ENCODE data around the gene ASAP3. TPM values are rescaled to one million over a fixed set of nuclear protein-coding genes. Genes with fewer than 3 reads are reported as not detected.

The ASAP3 gene
- total RNA-seq, 1 donor from 2014 or later = 65.7 TPM

DNA sequence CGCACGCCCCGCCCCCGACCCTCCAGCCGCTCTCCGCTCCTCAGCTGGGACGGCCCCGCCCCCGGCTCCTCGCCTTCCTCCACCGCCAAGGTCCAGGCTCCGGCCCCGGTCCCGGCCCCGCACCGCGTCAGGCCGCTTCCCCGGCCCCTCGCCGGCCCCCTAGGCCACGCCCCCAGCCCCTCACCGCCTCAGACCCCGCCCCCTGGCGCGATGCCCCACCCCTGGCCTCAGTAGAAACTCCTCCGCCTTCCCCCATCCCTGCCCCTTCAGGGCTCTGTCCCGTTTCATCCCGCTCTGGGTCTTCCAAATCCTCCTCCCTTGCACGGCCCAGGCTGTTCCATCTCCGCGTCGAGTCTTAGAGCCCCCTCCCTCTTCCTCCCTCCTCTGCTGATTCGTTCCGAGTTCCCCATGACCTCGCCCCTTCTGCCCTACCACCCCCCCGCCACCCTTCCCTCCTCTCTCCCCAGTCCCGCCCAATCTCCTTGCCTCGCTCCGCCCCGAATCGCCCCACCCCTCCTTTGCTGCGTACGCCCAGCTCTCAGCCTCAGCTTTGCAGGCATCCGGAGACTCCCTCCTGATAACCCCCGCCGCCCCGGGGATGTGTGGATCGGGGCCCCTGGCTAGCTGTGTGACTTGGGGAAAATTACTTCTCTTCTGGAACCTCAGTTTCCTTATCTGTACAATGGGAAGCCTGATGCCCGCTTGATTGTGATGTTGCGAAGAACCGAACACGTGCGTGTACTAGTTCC, 448 bp upstream of the ASAP3 start:
- H3K27ac Mint-ChIP-seq = peak overlapping the region; percentile 83
- no peaks in the 10 kb centered on the region for H3K9me3 Mint-ChIP-seq
- peak overlapping the region; percentile 91 for H3K4me3 Mint-ChIP-seq
- peak; percentile 97 for DNase-seq (ENCODE audit: extremely low spot score, unreplicated experiment)
- peaks cover 3% of the 10 kb centered on the region for H3K27me3 Mint-ChIP-seq
- H3K4me1 Mint-ChIP-seq (ENCODE audit: unreplicated experiment) = peaks cover 43% of the 10 kb centered on the region
- H3K36me3 Mint-ChIP-seq = peaks cover 3% of the 10 kb centered on the region
- TF ChIP-seq CTCF (conservative IDR thresholded peaks at IDR 0.05) = no peak

DNA sequence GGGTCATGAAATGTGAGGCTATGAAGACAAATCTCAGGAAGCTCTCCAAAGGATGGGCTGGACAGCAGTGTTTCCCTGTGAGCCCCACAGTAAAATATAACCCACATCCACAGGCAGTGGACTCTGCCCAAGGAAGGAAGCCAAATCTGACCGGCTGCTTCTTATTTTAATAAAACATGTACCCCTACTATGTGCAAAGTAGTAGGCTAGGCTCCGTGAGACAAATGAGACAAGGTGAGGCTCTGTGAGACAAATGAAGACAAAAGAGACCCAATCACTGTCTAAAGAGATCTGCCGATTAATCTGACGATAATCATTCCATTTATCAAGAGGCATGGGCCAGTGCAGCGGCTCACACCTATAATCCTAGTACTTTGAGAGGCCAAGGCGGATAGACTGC, 2.1 kb downstream of the ASAP3 start:
- peaks cover 3% of the 10 kb centered on the region for H3K36me3 Mint-ChIP-seq
- no peak for DNase-seq (ENCODE audit: extremely low spot score, unreplicated experiment)
- H3K9me3 Mint-ChIP-seq = no peaks in the 10 kb centered on the region
- H3K27ac Mint-ChIP-seq = no peak overlapping the region
- TF ChIP-seq CTCF (conservative IDR thresholded peaks at IDR 0.05) = no peak
- peaks cover 51% of the 10 kb centered on the region for H3K4me1 Mint-ChIP-seq (ENCODE audit: unreplicated experiment)
- peaks cover 3% of the 10 kb centered on the region for H3K27me3 Mint-ChIP-seq
- H3K4me3 Mint-ChIP-seq = peak overlapping the region; percentile 94

DNA sequence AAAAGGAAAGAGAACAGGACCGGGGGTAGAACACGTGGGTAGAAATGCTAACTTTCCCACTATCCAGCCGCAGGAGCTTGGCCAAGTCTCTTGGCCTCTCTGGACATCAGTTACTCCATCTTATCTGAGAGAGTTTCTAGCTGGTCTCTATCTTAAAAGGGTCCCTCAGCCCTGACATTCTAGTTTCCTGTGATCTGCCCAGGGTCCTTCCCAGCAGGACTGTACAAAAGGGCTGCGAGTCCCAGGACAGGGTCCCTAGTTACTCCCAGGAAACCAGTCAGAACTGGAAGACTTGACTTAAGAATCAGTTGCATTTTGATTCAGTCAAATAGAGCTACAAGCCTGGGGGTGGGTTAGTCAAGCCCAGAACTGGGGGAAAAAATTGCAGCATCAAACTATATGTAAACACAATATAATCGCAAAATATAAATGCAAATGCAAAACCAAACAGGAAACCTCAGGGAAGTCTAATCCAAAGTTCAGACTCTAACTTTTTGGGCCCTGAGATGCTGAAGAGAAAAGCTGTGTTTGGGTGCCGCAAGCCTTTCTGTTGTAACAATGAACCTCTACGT, 2.9 kb downstream of the ASAP3 start:
- peaks cover 3% of the 10 kb centered on the region for H3K27me3 Mint-ChIP-seq
- no peak for DNase-seq (ENCODE audit: extremely low spot score, unreplicated experiment)
- H3K4me1 Mint-ChIP-seq (ENCODE audit: unreplicated experiment) = peaks cover 45% of the 10 kb centered on the region
- H3K9me3 Mint-ChIP-seq = no peaks in the 10 kb centered on the region
- peaks cover 3% of the 10 kb centered on the region for H3K36me3 Mint-ChIP-seq
- TF ChIP-seq CTCF (conservative IDR thresholded peaks at IDR 0.05) = no peak
- peak overlapping the region; percentile 94 for H3K4me3 Mint-ChIP-seq
- H3K27ac Mint-ChIP-seq = no peak overlapping the region

DNA sequence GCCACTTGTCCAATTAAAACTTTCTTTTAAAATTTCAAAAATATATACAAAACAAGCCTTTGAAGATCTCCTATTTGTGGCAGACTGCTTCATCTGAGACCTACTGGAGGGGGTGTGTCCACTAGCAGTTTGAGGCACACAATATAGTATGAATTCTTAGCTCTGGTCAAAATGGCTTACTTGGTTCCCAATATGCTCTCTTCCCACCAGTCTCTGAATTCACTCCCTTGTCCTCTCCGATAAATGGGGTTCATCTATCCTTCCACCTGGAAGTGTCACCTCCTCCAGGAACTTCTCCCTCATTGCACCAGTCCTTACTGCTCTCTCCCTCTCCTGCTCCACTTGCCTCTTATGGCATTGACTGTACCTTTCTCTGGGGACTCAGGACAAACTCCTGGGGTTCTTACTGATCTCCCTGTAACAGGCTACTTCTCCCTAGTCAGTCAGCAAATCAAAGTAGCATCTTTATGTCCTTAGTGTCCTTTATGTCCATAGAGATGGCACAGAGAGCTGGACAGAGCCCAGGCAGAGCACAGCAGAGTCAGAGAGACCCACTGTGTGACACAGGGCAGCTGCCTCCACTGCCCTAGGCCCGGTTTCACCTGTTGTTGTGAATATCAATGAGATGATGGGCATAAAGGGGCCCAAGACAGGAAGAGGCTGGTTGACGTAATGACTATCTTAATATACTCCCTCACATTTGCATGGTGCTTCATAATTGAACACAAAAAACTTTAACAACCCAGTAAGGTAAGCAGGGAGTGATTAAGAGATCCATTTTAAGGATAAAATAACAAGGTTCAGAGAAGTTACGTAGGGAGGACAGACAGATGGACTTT, 3.6 kb downstream of the ASAP3 start:
- Mint-ChIP-seq H3K36me3 (peaks cover 3% of the 10 kb centered on the region), H3K9me3 (no peaks in the 10 kb centered on the region), H3K4me1 (ENCODE audit: unreplicated experiment) (peaks cover 43% of the 10 kb centered on the region), H3K4me3 (peak overlapping the region; percentile 53), H3K27ac (no peak overlapping the region), H3K27me3 (peaks cover 3% of the 10 kb centered on the region)
- TF ChIP-seq CTCF (conservative IDR thresholded peaks at IDR 0.05) = no peak
- DNase-seq (ENCODE audit: extremely low spot score, unreplicated experiment) = no peak

DNA sequence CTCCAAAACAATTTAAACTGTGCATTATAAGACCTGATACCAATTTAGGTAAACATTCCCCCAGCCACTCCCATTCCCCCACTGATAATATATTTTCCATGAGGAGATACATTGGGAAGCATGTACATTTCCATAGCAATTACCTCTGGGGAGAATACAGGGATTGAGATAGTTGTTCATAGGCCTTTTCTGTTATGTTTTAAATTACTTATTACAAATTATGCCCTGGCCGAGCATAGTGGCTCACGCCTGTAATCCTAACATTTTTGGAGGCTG, 4.4 kb downstream of the ASAP3 start:
- DNase-seq (ENCODE audit: extremely low spot score, unreplicated experiment) = no peak
- Mint-ChIP-seq H3K4me1 (ENCODE audit: unreplicated experiment) (peaks cover 43% of the 10 kb centered on the region), H3K27ac (peak overlapping the region; percentile 36), H3K4me3 (no peak overlapping the region), H3K36me3 (peaks cover 3% of the 10 kb centered on the region), H3K27me3 (no peaks in the 10 kb centered on the region), H3K9me3 (no peaks in the 10 kb centered on the region)
- no peak for TF ChIP-seq CTCF (conservative IDR thresholded peaks at IDR 0.05)
